GM19193 (cell line): ENCODE data around the gene NINL.

Experiments used
- POLR2A ChIP-seq: IDR thresholded peaks from 4 replicates; pipeline ENCODE4 v1.6.1; 2011; ENCODE audit not compliant: insufficient read depth, insufficient read length; ENCODE audit errors: extremely low read depth

The NINL gene

GRCh38 chr20:25584905-25585704 is at the start of gene NINL:
NINL (minus strand) TSS chr20:25585531; CDS start chr20:25526587, 58,944 bp downstream.
- no peak for TF ChIP-seq POLR2A

- no peak for TF ChIP-seq POLR2A
Measured at GRCh38 chr20:25632940-25633790, 47.8 kb upstream of the NINL start.

- no peak for TF ChIP-seq POLR2A
Measured at GRCh38 chr20:25629816-25630499, 44.6 kb upstream of the NINL start.

GRCh38 chr20:25626779-25627178 is 41.4 kb upstream of the NINL start:
- no peak for TF ChIP-seq POLR2A

- TF ChIP-seq POLR2A = no peak
Measured at GRCh38 chr20:25624500-25624939, 39.2 kb upstream of the NINL start.

- peak; percentile 96 for TF ChIP-seq POLR2A
Measured at GRCh38 chr20:25623736-25624499, 38.6 kb upstream of the NINL start, which contains the start of gene NANP. NANP (minus strand) TSS chr20:25624014; CDS start chr20:25623948, 66 bp downstream.

GRCh38 chr20:25623225-25623735 is 37.9 kb upstream of the NINL start:
- no peak for TF ChIP-seq POLR2A

- no peak for TF ChIP-seq POLR2A
Measured at GRCh38 chr20:25622450-25623224, 37.3 kb upstream of the NINL start.

- no peak for TF ChIP-seq POLR2A
Measured at GRCh38 chr20:25622049-25622448, 36.7 kb upstream of the NINL start.

GRCh38 chr20:25619514-25619913 is 34.2 kb upstream of the NINL start:
- no peak for TF ChIP-seq POLR2A

- TF ChIP-seq POLR2A = no peak
Measured at GRCh38 chr20:25608774-25609173, 23.4 kb upstream of the NINL start.

- TF ChIP-seq POLR2A = no peak
Measured at GRCh38 chr20:25606094-25606695, 20.9 kb upstream of the NINL start.

GRCh38 chr20:25605148-25605547 is 19.8 kb upstream of the NINL start:
- TF ChIP-seq POLR2A = no peak
